ENCODE measurements around the gene CBX1.

- no peak for TF ChIP-seq CTCF (IDR thresholded peaks at IDR 0.05)
- TF ChIP-seq ZFX (IDR thresholded peaks at IDR 0.05; ENCODE audit: borderline replicate concordance): no peak
Measured at GRCh38 chr17:48102798-48103715, 1.8 kb upstream of the CBX1 start.
